ENCODE data around the gene CD79A.

DNA sequence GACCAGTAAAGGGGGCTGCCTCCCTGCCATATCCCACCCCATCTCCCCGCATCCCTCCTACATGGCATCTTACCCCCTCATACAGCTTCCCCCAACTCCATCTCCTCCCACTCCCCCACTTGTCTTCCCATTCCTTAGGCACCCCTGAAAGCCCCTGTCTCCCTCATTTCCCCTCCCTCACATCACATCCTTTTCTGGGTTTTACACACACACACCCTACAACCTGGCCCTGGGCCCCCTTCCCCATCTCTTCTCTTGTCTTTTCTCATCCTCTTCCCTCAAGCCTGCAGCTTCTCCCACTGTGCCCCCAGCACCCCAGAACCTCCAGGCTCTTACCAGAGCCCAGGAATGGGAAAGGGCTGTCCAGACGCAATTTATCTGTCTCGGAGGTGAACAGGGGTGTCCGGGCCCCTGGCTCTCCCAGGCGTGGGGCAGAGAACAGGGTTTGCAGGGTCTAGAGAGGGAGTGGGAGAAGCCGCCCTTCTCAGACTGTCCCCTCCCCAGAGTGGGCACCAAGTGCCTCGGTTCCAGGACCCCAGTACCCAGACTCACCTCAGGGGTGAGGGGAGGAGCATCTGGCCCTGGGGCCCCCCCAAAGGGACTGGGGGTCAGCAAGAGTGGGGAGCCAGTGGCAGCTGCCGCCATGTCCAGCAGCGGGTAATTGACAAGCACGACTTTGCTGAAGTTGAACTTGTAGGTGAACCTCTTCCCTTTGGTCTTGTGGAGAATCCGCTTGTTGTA, 31.8 kb downstream of the CD79A start:
- TF ChIP-seq EZH2 (IDR thresholded peaks at IDR 0.05; ENCODE audit: low read depth) = no peak
- TF ChIP-seq, protein P1, sequence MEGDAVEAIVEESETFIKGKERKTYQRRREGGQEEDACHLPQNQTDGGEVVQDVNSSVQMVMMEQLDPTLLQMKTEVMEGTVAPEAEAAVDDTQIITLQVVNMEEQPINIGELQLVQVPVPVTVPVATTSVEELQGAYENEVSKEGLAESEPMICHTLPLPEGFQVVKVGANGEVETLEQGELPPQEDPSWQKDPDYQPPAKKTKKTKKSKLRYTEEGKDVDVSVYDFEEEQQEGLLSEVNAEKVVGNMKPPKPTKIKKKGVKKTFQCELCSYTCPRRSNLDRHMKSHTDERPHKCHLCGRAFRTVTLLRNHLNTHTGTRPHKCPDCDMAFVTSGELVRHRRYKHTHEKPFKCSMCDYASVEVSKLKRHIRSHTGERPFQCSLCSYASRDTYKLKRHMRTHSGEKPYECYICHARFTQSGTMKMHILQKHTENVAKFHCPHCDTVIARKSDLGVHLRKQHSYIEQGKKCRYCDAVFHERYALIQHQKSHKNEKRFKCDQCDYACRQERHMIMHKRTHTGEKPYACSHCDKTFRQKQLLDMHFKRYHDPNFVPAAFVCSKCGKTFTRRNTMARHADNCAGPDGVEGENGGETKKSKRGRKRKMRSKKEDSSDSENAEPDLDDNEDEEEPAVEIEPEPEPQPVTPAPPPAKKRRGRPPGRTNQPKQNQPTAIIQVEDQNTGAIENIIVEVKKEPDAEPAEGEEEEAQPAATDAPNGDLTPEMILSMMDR (conservative IDR thresholded peaks at IDR 0.05) = no peak

Data from PC-9 (cell line).